Panc1 (cell line): ENCODE results near the gene KRTCAP3. TPM values are rescaled to one million over a fixed set of nuclear protein-coding genes. Genes with fewer than 3 reads are reported as not detected.

ENCODE experiments used
- ATAC-seq: fragments of 200-7000 bp; cut with Tn5 transposase; 2 replicates; pipeline ENCODE4 v1.9.1; 2020; ENCODE audit warnings: mild to moderate bottlenecking, moderate library complexity
- BruUV-seq: library from RNA; stranded (reverse); fragments of 400-500 nt; replicated peaks from 2 replicates; lab custom pipeline; 2021; lab: Mats Ljungman, UMichigan
- CTCF ChIA-PET: fragments of 300-600 bp; sonication (Branson Sonifier 250); formaldehyde crosslinking; loops from one replicate; lab custom pipeline; 2022; ENCODE audit warnings: antibody characterized with exemption; lab: Charles Lee
- POLR2A ChIA-PET: fragments of 300-600 bp; sonication (Branson Sonifier 250); formaldehyde crosslinking; loops from one replicate; lab custom pipeline; 2022; ENCODE audit warnings: antibody characterized with exemption; lab: Charles Lee
- DNase-seq: peaks from one replicate; pipeline ENCODE4 v3.0.0-alpha.2; 2010; ENCODE audit warnings: low read depth, low spot score
- H3K27ac ChIP-seq: 2 replicates; pipeline ENCODE4 v1.5.1; 2011; ENCODE audit warnings: mild to moderate bottlenecking, low read length, inconsistent platforms
- H3K27me3 ChIP-seq: fragments of 200-500 bp; sonication (Bioruptor generic); 2 replicates; pipeline ENCODE4 v1.6.0; 2014; ENCODE audit warnings: low read length, inconsistent platforms; ENCODE audit not compliant: control insufficient read depth, insufficient read depth
- H3K36me3 ChIP-seq: fragments of 200-500 bp; sonication (Bioruptor generic); 2 replicates; pipeline ENCODE4 v1.5.1; 2014; ENCODE audit warnings: inconsistent platforms, mild to moderate bottlenecking, low read length, moderate library complexity; ENCODE audit not compliant: control insufficient read depth, insufficient read depth
- H3K4me1 ChIP-seq: 2 replicates; pipeline ENCODE4 v1.5.1; 2011; ENCODE audit warnings: inconsistent platforms, mild to moderate bottlenecking, low read length, moderate library complexity; ENCODE audit not compliant: control insufficient read depth, insufficient read depth
- H3K4me3 ChIP-seq, 2 experiments: 2 replicates each; pipeline ENCODE4 v1.5.1; 2011 to 2012; ENCODE audit warnings: low read depth in 2 of 2, low read length in 2 of 2, mild to moderate bottlenecking in 2 of 2, inconsistent platforms in 1 of 2, moderate library complexity in 1 of 2
- H3K9me3 ChIP-seq: fragments of 200-500 bp; sonication (Bioruptor generic); 2 replicates; pipeline ENCODE4 v1.5.1; 2014; ENCODE audit warnings: low read depth, mild to moderate bottlenecking, inconsistent platforms, low read length, moderate library complexity; ENCODE audit not compliant: control insufficient read depth, insufficient read depth
- CTCF ChIP-seq: fragments of 450-650 bp; IDR thresholded peaks from 2 replicates; pipeline ENCODE4 v1.5.1; 2017; ENCODE audit warnings: mild to moderate bottlenecking
- POLR2AphosphoS5 ChIP-seq: IDR thresholded peaks from 2 replicates; pipeline ENCODE4 v1.6.1; 2012; ENCODE audit warnings: mild to moderate bottlenecking, low read depth, low read length, moderate library complexity
- REST ChIP-seq, 2 experiments: IDR thresholded peaks; 2 replicates each; pipeline ENCODE4 v1.6.1; 2011 to 2012; ENCODE audit warnings: low read depth in 2 of 2, control low read depth in 1 of 2, low read length in 1 of 2, mild to moderate bottlenecking in 1 of 2, moderate library complexity in 1 of 2; ENCODE audit not compliant: insufficient read depth in 1 of 2
- SIN3A ChIP-seq: IDR thresholded peaks from 2 replicates; pipeline ENCODE4 v1.6.1; 2012; ENCODE audit warnings: low read depth, mild to moderate bottlenecking, low read length, moderate library complexity, borderline replicate concordance; ENCODE audit not compliant: insufficient read depth
- TCF7L2 ChIP-seq: IDR thresholded peaks from 2 replicates; pipeline ENCODE4 v1.6.1; 2011; ENCODE audit warnings: mild to moderate bottlenecking, low read depth, low read length, inconsistent platforms
- in situ Hi-C: cut with HindIII; loops from 2 replicates; pipeline ENCODE4 v1.10.0; 2016; ENCODE audit warnings: low sequenced_read_pairs, low pct_unique_long_range_greater_than_20kb
- intact Hi-C: fragments of 100-400 bp; cut with micrococcal nuclease; formaldehyde crosslinking; loops from one replicate; pipeline ENCODE4 v1.10.0; 2022; ENCODE audit not compliant: unreplicated experiment
- total RNA-seq: library from RNA; stranded (reverse); gene quantifications from one replicate; pipeline ENCODE4 v1.2.1, GENCODE V29; 2021; ENCODE audit not compliant: unreplicated experiment

Gene KRTCAP3
- total RNA-seq, 1 experiment from 2014 or later = 1.9 TPM

- H3K4me1 ChIP-seq = no peaks in the 10 kb centered on the region
- ChIA-PET POLR2A (interaction anchor here (0.6 kb wide), 1 partner anchor 117 kb away, joined by 6 read pairs; no protein-coding TSS in a partner anchor), CTCF (no interaction called here)
- no peak for ATAC-seq
- no peak for DNase-seq
- peaks cover 27% of the 10 kb centered on the region for H3K36me3 ChIP-seq
- no peak for TF ChIP-seq CTCF
- TF ChIP-seq SIN3A = no peak
- no peak for TF ChIP-seq REST (IDR thresholded peaks at IDR 0.05; ENCODE audit: insufficient read depth in 1 of 2, low read depth in 2 of 2, low read length in 1 of 2)
- no peak for TF ChIP-seq POLR2AphosphoS5
- no peak for TF ChIP-seq TCF7L2
- intact Hi-C loops (no loop called here), in situ Hi-C loops (no loop called here)
- H3K27ac ChIP-seq = no peak overlapping the region
- BruUV-seq = no TSS peak
- no peaks in the 10 kb centered on the region for H3K9me3 ChIP-seq
- no peak overlapping the region for H3K4me3 ChIP-seq
- H3K27me3 ChIP-seq = no peaks in the 10 kb centered on the region
Measured at GRCh38 chr2:27435628-27436027, 6.6 kb upstream of the KRTCAP3 start.

GRCh38 chr2:27441226-27441926 lies 805 bp upstream of the KRTCAP3 start:
- TSS peak; percentile 22 for BruUV-seq
- Histone ChIP-seq H3K36me3 (peaks cover 13% of the 10 kb centered on the region), H3K4me3 (no peak overlapping the region), H3K27me3 (no peaks in the 10 kb centered on the region), H3K27ac (no peak overlapping the region), H3K9me3 (no peaks in the 10 kb centered on the region), H3K4me1 (no peaks in the 10 kb centered on the region)
- ChIA-PET POLR2A (interaction anchor here (0.6 kb wide), 1 partner anchor 35 kb away, joined by 3 read pairs; no protein-coding TSS in a partner anchor), CTCF (no interaction called here)
- intact Hi-C loops (no loop called here), in situ Hi-C loops (no loop called here)
- ATAC-seq = 0 out of 2 replicates have a peak, but pooled peaks have one; percentile 27
- no peak for DNase-seq
- TF ChIP-seq POLR2AphosphoS5 (no peak), CTCF (no peak)
